NB4 (cell line): ENCODE data around the gene MYT1.

Experiments used
- DNase-seq: peaks from one replicate; pipeline ENCODE4 v3.0.0; 2010; ENCODE audit warnings: low read depth
- H3K4me3 ChIP-seq: one replicate; pipeline ENCODE4 v1.5.1; 2011; ENCODE audit warnings: mild to moderate bottlenecking, low read depth, low read length, moderate library complexity
- MYC ChIP-seq: IDR thresholded peaks from 2 replicates; pipeline ENCODE4 v1.6.1; 2011; ENCODE audit warnings: low read depth, low read length
- POLR2A ChIP-seq: IDR thresholded peaks from 2 replicates; pipeline ENCODE4 v1.6.1; 2011; ENCODE audit warnings: mild to moderate bottlenecking; ENCODE audit not compliant: insufficient read length; ENCODE audit errors: extremely low read depth
- TF ChIP-seq, protein P1 (sequence below): IDR thresholded peaks from 2 replicates; pipeline ENCODE4 v1.6.1; 2011; ENCODE audit warnings: low read depth, low read length
- TF ChIP-seq, protein P2 (sequence below): IDR thresholded peaks from one replicate; pipeline ENCODE4 v1.5.1; 2012; ENCODE audit warnings: low read depth, low read length

The MYT1 gene

DNA sequence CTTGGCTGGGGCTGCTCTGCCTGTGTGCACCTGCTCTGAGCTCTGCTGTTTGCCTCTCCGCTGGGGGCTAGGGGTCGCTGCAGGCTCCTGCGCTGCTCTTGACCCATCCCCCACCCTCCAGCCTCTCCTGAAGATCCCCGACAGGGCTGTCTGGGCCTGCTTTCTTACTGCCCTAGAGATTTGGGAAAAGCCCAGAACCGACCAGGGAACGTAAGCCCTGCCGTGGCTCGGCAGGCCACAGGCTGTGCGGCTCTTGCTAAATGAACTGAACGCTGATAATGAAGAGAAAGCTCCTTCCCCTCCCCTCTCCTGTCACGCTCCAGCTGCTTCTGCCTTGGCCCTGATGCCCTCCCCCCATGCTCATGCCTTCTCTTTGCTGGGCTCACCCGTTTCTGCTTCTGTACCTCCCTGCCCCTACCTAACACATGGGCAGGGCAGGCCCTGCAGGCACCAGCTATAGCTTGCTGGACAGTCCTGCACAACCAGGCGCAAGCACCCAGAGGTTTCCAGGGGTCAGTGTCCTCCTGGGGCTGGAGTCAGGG is 59.3 kb downstream of the MYT1 start:
- no peak overlapping the region for H3K4me3 ChIP-seq
- TF ChIP-seq POLR2A (no peak), MYC (no peak)
- TF ChIP-seq, protein P1, sequence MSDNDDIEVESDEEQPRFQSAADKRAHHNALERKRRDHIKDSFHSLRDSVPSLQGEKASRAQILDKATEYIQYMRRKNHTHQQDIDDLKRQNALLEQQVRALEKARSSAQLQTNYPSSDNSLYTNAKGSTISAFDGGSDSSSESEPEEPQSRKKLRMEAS = no peak
- TF ChIP-seq, protein P2, sequence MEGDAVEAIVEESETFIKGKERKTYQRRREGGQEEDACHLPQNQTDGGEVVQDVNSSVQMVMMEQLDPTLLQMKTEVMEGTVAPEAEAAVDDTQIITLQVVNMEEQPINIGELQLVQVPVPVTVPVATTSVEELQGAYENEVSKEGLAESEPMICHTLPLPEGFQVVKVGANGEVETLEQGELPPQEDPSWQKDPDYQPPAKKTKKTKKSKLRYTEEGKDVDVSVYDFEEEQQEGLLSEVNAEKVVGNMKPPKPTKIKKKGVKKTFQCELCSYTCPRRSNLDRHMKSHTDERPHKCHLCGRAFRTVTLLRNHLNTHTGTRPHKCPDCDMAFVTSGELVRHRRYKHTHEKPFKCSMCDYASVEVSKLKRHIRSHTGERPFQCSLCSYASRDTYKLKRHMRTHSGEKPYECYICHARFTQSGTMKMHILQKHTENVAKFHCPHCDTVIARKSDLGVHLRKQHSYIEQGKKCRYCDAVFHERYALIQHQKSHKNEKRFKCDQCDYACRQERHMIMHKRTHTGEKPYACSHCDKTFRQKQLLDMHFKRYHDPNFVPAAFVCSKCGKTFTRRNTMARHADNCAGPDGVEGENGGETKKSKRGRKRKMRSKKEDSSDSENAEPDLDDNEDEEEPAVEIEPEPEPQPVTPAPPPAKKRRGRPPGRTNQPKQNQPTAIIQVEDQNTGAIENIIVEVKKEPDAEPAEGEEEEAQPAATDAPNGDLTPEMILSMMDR = peak; percentile 7
- DNase-seq = no peak

DNA sequence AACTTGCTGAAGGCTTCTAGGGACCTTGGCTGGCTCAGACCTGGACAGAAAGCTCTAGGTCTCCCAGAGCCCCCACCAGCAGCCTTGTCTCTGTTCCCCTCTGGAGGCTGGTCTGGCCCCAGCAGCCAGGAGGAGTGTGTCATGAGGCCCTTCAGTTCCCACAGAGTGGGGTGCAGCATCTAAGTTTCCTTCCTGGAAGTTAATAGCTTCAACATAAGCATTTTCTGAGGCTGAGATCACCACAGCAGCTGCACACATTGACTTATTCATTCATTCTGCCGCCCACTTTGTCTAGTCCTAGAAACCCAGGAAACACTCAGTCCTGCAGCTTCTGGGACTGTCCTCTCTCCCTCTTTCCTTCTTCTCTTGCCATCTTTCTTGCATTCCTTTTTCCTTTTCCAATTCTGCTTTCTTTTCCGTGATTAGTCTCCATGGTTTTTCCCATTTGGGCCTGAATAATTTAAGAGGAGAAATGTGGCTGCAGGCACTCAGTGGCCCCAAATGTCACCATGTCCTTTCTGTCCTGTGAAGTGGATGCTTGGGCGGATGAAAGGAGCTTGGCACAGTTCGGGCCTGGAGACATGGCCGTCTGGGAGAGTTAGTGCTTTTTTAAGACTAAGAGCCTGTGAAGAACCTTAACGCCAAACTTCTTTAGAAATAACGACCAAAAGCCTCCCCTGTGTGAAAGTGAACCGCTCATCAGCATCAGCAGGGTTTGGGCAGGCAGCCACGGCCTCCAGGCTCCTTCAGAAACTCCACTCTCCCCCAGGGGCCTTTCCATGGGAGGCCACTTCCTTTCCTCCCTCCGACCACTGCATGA is 60.3 kb downstream of the MYT1 start:
- no peak for TF ChIP-seq POLR2A
- TF ChIP-seq MYC = no peak
- TF ChIP-seq, protein P1 = no peak
- TF ChIP-seq, protein P2 = no peak
- no peak overlapping the region for H3K4me3 ChIP-seq
- no peak for DNase-seq

DNA sequence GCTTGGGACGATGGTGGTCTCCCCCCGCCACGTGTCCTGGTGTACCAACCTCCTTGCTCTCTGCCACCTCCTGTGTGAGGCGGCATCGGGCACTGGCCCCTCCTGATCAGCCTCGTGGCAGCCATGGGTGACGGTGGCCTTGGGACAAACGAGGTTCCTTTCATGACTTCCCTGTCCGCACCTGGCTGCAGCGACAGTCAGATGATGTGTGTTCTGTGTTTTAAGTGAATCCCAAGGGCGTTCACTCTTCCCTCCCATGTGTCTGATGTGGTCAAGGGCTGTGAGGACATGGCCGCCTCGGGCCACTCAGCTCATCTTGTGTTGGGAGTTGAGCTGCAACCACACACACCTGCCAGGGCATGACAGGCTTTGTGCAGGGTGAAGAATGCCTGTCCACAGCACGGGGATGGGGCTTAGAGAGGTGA is 60.9 kb downstream of the MYT1 start:
- no peak overlapping the region for H3K4me3 ChIP-seq
- TF ChIP-seq POLR2A = no peak
- DNase-seq = no peak

DNA sequence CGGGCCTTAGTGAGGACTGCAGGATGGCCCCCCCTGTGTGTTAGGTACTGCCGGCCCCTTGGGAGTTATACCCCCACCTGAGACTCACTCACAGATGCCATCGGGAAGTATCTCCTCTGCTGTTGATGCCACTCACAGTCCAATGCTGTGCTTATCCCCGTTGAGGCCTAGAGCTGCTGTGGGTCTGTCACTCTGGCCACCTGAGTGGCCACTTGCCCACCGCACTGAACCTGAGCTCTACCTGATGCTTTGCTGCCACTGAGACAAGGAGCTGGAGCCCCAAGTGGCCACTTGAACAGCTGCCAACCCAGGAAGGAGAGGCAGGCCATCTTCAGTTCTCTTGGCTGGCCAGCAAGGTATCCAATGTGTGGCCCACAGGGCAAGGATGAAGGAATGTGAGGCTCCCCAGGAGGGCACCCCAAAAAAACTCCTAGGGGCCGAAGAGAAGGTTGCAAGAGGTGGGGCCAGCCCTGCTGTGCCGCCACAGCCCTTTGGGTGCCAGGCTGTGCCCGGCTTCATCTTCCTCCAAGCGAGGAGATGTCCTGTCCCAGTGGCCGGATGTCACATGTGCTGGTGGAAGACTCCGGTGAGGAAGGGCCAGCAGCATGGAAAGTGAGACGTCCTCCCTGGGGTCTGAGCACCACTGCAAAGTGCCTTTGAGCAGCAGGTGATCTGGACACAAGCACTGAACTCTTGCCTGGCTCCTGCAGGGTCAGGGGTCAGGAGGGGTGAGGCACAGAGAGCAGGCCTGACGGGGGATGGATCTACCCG is 61.8 kb downstream of the MYT1 start:
- TF ChIP-seq MYC (no peak), POLR2A (no peak)
- TF ChIP-seq, protein P2 = no peak
- TF ChIP-seq, protein P1 = no peak
- no peak overlapping the region for H3K4me3 ChIP-seq
- DNase-seq = no peak

DNA sequence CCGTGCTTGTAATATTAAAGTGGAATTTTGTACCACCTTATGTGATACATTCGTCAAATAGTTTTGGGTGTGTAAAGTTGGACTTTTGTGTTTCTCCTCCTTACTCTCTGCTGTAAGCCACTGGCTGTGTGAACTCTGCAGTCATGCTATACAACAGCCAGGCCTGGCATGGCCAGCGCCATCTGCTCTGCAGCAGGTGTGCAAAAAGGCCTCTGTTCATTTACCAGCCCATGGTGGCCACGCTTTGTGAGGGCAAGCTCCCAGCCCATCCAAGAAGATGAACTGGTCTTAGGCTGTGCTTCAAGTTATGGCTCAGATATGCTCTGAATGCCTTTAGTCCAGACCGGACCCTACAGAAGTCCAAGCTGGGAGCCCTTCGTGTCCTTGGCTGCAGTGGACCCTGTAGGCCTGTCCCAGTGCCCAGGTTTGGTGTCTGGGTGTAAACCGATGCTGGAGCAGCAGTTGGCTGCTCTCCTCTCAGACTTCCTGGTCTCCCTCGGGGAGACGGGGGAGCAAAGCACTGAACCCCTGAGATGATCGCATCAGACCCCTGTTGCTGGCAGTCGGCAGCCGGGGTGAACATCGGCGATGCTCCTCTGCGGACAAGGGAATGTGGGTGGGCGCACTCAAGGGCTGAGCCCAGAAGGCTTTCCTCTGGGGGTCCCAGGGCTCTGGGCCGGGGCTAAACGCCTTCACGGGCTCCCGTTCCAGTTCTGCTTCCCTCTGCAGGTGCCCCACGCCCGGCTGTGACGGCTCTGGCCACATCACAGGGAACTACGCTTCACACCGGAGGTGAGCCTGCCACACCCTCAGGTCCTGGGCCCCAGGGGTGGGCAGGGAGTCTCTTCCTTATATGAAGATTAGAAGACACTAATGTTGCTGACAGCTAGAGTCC is 62.7 kb downstream of the MYT1 start:
- H3K4me3 ChIP-seq = no peak overlapping the region
- DNase-seq = no peak
- TF ChIP-seq, protein P2 = no peak
- TF ChIP-seq MYC (no peak), POLR2A (no peak)
- TF ChIP-seq, protein P1 = no peak
